SK-N-SH (cell line): ENCODE measurements around the gene NHERF2.

ENCODE experiments used
- EP300 ChIP-seq, 2 experiments: IDR thresholded peaks; 2 replicates each; pipeline versions ENCODE4 v1.4.0 to v1.6.1; 2012; ENCODE audit warnings: borderline replicate concordance in 1 of 2, low read depth in 1 of 2, low read length in 1 of 2
- EZH2phosphoT487 ChIP-seq: fragments of 200-600 bp; sonication (generic); IDR thresholded peaks from 2 replicates; pipeline ENCODE4 v1.6.1; 2017; ENCODE audit warnings: low read depth, mixed run types, mild to moderate bottlenecking, antibody characterized with exemption, moderate library complexity, borderline replicate concordance
- NRF1 ChIP-seq: IDR thresholded peaks from 2 replicates; pipeline ENCODE4 v1.6.1; 2012; ENCODE audit warnings: low read depth, mild to moderate bottlenecking, low read length
- POLR2AphosphoS5 ChIP-seq: IDR thresholded peaks from 2 replicates; pipeline ENCODE4 v1.6.1; 2012; ENCODE audit warnings: low read depth, low read length
- TF ChIP-seq, protein P1 (sequence below): fragments of 200-600 bp; sonication (generic); IDR thresholded peaks from 2 replicates; pipeline ENCODE4 v1.6.1; 2017; ENCODE audit warnings: antibody characterized with exemption, mild to moderate bottlenecking, moderate library complexity
- TF ChIP-seq, protein P2 (sequence below): fragments of 150-350 bp; IDR thresholded peaks from 2 replicates; pipeline ENCODE4 v1.6.1; 2016; ENCODE audit warnings: mild to moderate bottlenecking, low read depth, low read length

DNA sequence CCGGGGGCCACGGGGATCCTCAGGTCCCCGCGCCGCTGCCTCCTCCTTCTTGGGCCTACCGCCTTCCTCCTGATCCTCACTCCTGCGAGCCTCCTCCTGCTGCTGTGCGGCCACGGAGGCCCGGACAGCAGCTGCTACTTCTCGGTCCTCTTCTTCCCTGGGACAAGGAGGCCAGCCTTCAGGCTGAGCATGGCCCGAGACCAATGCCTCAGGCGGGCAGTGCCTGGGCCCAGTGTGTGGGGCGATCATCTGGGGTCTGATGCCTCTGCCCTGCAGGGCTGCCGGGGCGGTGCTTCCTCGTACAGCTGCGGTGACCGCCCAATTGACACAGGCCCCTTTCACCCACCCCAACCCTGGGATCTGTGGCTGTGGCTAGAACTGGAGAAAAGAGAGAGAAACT lies 25.7 kb upstream of the NHERF2 start:
- no peak for TF ChIP-seq EZH2phosphoT487
- no peak for TF ChIP-seq EP300 (IDR thresholded peaks at IDR 0.05; ENCODE audit: borderline replicate concordance in 1 of 2, low read depth in 1 of 2, low read length in 1 of 2)
- TF ChIP-seq, protein P1, sequence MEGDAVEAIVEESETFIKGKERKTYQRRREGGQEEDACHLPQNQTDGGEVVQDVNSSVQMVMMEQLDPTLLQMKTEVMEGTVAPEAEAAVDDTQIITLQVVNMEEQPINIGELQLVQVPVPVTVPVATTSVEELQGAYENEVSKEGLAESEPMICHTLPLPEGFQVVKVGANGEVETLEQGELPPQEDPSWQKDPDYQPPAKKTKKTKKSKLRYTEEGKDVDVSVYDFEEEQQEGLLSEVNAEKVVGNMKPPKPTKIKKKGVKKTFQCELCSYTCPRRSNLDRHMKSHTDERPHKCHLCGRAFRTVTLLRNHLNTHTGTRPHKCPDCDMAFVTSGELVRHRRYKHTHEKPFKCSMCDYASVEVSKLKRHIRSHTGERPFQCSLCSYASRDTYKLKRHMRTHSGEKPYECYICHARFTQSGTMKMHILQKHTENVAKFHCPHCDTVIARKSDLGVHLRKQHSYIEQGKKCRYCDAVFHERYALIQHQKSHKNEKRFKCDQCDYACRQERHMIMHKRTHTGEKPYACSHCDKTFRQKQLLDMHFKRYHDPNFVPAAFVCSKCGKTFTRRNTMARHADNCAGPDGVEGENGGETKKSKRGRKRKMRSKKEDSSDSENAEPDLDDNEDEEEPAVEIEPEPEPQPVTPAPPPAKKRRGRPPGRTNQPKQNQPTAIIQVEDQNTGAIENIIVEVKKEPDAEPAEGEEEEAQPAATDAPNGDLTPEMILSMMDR = no peak
- TF ChIP-seq, protein P2, sequence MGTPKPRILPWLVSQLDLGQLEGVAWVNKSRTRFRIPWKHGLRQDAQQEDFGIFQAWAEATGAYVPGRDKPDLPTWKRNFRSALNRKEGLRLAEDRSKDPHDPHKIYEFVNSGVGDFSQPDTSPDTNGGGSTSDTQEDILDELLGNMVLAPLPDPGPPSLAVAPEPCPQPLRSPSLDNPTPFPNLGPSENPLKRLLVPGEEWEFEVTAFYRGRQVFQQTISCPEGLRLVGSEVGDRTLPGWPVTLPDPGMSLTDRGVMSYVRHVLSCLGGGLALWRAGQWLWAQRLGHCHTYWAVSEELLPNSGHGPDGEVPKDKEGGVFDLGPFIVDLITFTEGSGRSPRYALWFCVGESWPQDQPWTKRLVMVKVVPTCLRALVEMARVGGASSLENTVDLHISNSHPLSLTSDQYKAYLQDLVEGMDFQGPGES = no peak
- no peak for TF ChIP-seq NRF1
- TF ChIP-seq POLR2AphosphoS5 = no peak
